Measurements from ENCODE around the gene HDAC1. TPM values are rescaled to one million over a fixed set of nuclear protein-coding genes. Genes with fewer than 3 reads are reported as not detected.

The HDAC1 gene
- total RNA-seq, 4 donors from 2014 or later: 78.2 to 96.8 (median 85.0) TPM

DNA sequence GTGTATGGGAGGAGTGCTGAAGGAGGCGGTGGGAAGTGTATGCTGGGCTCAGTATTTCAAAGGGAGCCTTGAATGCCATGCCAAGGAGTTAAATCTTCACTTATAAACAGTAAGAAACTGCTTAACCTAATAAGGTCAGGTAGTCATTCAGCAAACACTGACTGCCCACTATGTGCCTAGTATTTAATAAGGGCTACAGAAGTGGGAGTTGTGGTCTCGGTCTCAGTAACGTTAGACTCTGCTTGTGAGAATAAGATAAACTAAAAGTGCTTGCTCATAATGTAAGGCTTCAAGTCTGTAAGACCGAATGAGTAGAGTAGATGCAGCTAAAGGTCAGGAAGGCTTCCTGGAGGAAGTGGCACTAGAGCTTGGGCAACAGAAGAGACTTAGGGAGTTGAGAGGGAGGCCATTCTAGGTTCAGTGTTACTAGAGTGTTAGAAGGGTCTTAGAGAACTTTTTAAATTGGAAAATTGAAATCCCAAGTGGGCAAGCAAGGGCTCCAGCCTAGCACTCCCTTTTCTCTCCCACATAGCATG lies 38.1 kb downstream of the HDAC1 start:
- Histone ChIP-seq H3K27ac (peak overlapping the region in 2 of 3 donors; percentile 46 to 87), H3K27me3 (no peaks in the 10 kb centered on the region), H3K9me3 (no peaks in the 10 kb centered on the region), H3K4me1 (peaks cover 44 to 49% of the 10 kb centered on the region in 2 donors), H3K36me3 (peaks cover 25 to 27% of the 10 kb centered on the region in 2 donors), H3K4me3 (replicated peaks in 1 of 3) (no peak overlapping the region)
- 93 to 94% methylated on average over 4 of the region's 4 CpGs for WGBS, 2 donors
- no peak for TF ChIP-seq POLR2A (IDR thresholded peaks at IDR 0.05)
- TF ChIP-seq, protein P1, sequence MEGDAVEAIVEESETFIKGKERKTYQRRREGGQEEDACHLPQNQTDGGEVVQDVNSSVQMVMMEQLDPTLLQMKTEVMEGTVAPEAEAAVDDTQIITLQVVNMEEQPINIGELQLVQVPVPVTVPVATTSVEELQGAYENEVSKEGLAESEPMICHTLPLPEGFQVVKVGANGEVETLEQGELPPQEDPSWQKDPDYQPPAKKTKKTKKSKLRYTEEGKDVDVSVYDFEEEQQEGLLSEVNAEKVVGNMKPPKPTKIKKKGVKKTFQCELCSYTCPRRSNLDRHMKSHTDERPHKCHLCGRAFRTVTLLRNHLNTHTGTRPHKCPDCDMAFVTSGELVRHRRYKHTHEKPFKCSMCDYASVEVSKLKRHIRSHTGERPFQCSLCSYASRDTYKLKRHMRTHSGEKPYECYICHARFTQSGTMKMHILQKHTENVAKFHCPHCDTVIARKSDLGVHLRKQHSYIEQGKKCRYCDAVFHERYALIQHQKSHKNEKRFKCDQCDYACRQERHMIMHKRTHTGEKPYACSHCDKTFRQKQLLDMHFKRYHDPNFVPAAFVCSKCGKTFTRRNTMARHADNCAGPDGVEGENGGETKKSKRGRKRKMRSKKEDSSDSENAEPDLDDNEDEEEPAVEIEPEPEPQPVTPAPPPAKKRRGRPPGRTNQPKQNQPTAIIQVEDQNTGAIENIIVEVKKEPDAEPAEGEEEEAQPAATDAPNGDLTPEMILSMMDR (IDR thresholded peaks at IDR 0.05): no peak
- intact Hi-C loops (cut with DNase I): loop anchor here (10.0 kb wide), 1 partner anchor 95 kb away; no protein-coding TSS in a partner anchor
- no peak for DNase-seq

DNA sequence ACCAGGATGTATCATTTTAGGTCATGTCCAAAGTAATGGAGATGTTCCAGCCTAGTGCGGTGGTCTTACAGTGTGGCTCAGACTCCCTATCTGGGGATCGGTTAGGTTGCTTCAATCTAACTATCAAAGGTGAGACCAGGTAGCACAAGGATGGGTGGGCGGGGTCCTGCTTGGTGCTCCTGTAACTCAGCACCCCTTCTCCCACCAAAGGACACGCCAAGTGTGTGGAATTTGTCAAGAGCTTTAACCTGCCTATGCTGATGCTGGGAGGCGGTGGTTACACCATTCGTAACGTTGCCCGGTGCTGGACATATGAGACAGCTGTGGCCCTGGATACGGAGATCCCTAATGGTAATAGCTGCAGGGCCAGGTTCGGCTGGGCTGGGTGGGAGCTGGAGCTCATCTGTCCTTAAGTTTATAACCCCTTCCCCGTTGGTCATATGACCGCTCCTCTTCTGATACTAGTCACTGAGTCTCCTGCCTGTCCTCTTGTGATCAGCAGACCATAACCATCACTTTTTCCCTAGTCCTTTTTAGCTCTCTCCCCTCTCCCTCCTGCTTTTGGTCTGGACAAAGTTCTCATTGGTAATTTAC lies 38.8 kb downstream of the HDAC1 start:
- H3K9me3 ChIP-seq: no peaks in the 10 kb centered on the region
- H3K36me3 ChIP-seq: peaks cover 24 to 25% of the 10 kb centered on the region in 2 donors
- H3K4me3 ChIP-seq (replicated peaks in 1 of 3): no peak overlapping the region
- H3K27me3 ChIP-seq: no peaks in the 10 kb centered on the region
- TF ChIP-seq, protein P1 (IDR thresholded peaks at IDR 0.05): no peak
- TF ChIP-seq POLR2A (IDR thresholded peaks at IDR 0.05): no peak
- peaks cover 45 to 49% of the 10 kb centered on the region in 2 donors for H3K4me1 ChIP-seq
- intact Hi-C loops (cut with DNase I): loop anchor here (10.0 kb wide), 1 partner anchor 96 kb away; no protein-coding TSS in a partner anchor
- peak overlapping the region in 2 of 3 donors; percentile 46 to 87 for H3K27ac ChIP-seq
- WGBS, 2 donors: 71 to 80% methylated on average over 12 of the region's 12 CpGs
- no peak for DNase-seq

DNA sequence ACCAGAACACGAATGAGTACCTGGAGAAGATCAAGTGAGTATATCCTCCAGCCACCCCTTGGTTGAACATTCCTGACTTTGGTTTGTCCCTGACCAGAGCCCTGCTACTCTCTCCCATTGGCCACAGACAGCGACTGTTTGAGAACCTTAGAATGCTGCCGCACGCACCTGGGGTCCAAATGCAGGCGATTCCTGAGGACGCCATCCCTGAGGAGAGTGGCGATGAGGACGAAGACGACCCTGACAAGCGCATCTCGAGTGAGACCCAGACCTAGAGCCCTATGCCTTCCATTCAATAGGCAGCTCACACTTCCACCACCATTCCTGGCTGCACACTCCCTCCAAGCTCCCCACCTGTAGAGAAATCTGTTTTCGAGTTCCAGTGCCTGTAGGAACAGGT lies 39.7 kb downstream of the HDAC1 start:
- Histone ChIP-seq H3K27me3 (no peaks in the 10 kb centered on the region), H3K27ac (peak overlapping the region; percentile 85 to 90 (median 87)), H3K4me1 (peaks cover 49 to 52% of the 10 kb centered on the region in 2 donors), H3K36me3 (peaks cover 24 to 25% of the 10 kb centered on the region in 2 donors), H3K4me3 (replicated peaks in 1 of 3) (no peak overlapping the region), H3K9me3 (no peaks in the 10 kb centered on the region)
- TF ChIP-seq POLR2A (IDR thresholded peaks at IDR 0.05): no peak
- TF ChIP-seq, protein P1 (IDR thresholded peaks at IDR 0.05): no peak
- DNase-seq: no peak
- intact Hi-C loops (cut with DNase I): loop anchor here (10.0 kb wide), 1 partner anchor 97 kb away; no protein-coding TSS in a partner anchor
- 89 to 93% methylated on average over 12 of the region's 12 CpGs for WGBS, 2 donors

DNA sequence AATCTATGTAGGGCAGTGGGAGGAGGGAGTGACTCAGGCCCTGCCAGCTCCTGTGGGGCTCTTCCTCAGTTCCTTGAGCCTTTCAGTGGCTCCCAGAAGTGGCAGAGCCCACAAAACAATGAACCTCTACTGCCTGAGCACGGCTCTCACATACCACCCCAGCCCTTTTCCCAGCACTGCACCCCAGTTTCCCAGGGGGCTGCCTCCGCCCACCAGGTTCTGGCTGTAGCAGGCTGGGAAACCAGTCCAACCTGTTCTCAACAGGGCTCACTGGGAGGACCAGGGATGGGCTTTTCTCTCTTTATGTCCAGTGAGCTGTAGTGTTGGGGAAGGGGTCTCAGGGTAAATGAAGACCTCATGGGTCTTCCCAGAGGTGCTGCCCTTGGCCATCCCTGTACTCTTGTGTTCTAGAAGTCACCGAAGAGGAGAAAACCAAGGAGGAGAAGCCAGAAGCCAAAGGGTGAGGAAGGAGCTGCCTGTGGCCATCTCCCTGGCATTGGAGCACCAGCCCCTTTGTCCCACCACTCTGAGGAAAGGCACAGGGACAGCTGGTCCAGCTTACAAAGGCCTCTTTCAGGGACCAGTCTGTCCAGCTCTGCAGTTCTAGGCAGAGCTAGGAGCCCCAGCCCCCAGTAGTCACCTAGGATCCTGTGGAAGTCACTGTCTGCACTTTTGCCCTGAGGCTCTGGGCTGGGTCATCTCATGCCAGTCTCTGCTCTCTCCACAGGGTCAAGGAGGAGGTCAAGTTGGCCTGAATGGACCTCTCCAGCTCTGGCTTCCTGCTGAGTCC lies 40.6 kb downstream of the HDAC1 start:
- Histone ChIP-seq H3K9me3 (no peaks in the 10 kb centered on the region), H3K27ac (peak overlapping the region; percentile 85 to 90 (median 87)), H3K36me3 (peaks cover 16 to 18% of the 10 kb centered on the region in 2 donors), H3K4me1 (peaks cover 49 to 61% of the 10 kb centered on the region in 2 donors), H3K27me3 (no peaks in the 10 kb centered on the region), H3K4me3 (replicated peaks in 1 of 3) (no peak overlapping the region)
- TF ChIP-seq POLR2A (IDR thresholded peaks at IDR 0.05): no peak
- TF ChIP-seq, protein P1 (IDR thresholded peaks at IDR 0.05): no peak
- DNase-seq: peak; percentile 75 to 81
- intact Hi-C loops (cut with DNase I): loop anchor here (10.0 kb wide), 1 partner anchor 98 kb away; no protein-coding TSS in a partner anchor
- WGBS, 2 donors: 37 to 42% methylated on average over 3 of the region's 3 CpGs
